Stimulated activated CD4-positive, alpha-beta T cell treated with anti-CD3 and anti-CD28 coated beads, Interleukin-15, amount 100 ng/mL, for 48 hours (primary cell): Measurements from ENCODE around the gene CHID1.
A peak's percentile ranks its signal among the peaks of the same experiment; 100 is the strongest.

Source experiments
- DNase-seq, 2 donors: peaks; one replicate each; pipeline ENCODE4 v3.0.0-alpha.2; 2020; ENCODE audit warnings: low read depth in 2 of 2

CHID1 gene

DNA sequence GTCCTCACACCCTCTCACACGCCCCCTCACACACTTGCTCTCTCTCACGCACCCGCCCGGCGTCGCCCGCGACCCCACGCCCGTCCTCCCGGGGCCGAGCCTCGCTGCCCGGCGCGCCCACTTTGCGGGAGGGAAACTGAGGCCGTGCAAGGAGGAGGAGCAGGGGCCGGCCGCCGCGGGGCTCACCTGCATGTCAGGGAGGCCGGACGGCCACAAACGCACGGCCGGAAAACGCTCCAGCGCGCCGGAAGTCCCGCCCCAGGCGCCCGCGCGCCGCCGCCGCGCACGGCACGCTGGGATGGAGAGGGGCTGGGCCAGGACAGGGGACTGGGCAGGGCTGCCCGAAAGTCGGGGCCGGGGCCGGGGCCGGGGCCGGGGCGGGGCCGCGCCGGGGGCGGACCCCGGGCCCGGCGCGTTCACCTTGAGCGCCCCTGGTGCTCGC is at the start of gene CHID1:
Gene CHID1, minus strand, starts transcription at position 222 of the 442 bp plus-strand sequence. CDS start 5,994 bp downstream, outside the sequence.
- peak; percentile 65 to 85 for DNase-seq

DNA sequence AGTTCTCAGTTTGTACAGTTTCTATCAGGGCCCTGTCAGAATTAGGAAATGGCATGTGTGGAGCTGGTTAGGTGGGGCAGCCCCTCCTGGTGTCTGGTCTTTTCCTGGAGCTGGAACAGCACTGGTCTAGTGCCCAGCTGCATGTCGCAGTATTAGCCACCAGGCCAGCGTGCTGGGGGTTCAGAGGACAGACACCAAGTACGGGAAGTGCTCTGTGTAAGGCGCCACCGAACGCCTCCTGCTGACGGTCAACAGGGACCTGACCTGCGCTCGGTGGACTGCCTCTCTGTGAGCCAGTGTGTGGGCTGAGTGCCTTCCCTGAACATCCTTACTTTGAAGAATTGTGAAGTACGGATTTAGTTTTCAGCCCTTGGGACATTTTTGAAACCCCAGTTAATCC is 49.0 kb upstream of the CHID1 start:
- DNase-seq: no peak

DNA sequence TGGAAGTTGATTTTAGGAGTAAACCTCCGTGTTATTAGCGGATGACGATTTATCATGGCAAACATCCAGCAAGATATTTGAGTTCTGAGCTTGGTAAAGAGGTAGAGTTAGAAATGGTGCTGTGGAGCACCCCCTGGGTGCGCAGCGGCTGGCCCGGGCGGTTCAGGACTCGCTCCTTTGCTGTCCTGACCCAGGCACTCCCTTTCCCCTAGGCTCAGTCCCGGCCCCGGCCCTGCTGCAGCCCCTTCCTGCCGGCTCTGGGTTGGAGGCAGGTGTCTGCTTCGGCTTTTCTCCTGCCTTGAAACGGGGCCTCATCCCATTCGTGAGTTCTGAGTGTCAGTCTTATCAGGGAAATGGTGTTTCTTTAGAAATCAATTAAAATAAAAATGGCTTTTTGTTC is 48.4 kb upstream of the CHID1 start:
- no peak for DNase-seq

DNA sequence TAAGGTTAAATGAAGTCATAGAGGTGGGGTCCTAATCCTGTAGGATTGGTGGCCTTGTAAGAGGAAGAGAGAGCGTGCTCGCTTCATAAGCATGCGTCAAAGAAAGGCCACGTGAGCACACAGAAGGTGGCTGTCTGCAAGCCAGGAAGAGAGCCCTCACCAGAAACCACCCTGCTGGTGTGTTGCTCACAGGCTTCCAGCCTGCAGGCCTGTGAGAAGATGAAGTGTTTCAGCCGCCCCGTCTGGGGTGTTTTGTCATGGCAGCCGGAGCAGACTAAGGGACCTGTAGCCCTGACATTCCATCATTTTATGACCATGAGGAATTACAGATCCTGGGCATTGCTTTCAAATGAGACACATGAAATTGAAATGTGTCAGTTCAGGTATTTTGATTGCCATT is 47.5 kb upstream of the CHID1 start:
- no peak for DNase-seq

DNA sequence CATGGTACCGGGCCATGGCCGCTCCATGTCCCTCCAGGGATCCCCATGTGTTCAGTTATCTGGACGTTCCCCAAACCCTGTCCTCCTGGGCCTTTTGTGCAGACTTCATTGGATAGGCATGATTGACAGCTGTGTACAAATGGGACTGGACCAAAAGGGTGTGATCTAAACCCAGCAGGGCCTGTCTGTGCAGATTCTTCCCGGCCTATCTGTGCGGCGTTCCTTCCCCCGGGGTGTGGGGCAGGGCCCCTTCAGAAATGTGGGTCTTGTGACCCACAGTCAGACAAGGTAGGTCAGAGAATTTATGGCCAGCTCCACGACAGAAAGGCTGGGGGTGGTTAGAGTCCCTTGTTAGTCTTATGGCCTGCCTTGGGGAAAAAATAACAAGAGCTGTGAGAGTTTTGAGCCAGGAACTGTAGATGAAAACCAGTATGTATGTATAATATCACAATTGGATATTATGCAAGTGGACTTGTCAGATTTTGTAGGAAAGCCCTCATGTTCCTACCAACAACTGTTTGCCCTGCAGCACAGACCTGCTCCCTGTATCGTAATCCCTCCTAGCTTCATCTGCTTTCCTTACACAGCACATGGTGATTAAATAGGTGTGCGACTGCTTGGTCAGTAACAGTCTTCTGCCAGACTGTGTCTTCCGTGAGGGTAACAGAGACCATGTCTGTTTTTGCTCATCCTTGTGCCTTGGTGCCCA is 46.8 kb upstream of the CHID1 start:
- DNase-seq: no peak

DNA sequence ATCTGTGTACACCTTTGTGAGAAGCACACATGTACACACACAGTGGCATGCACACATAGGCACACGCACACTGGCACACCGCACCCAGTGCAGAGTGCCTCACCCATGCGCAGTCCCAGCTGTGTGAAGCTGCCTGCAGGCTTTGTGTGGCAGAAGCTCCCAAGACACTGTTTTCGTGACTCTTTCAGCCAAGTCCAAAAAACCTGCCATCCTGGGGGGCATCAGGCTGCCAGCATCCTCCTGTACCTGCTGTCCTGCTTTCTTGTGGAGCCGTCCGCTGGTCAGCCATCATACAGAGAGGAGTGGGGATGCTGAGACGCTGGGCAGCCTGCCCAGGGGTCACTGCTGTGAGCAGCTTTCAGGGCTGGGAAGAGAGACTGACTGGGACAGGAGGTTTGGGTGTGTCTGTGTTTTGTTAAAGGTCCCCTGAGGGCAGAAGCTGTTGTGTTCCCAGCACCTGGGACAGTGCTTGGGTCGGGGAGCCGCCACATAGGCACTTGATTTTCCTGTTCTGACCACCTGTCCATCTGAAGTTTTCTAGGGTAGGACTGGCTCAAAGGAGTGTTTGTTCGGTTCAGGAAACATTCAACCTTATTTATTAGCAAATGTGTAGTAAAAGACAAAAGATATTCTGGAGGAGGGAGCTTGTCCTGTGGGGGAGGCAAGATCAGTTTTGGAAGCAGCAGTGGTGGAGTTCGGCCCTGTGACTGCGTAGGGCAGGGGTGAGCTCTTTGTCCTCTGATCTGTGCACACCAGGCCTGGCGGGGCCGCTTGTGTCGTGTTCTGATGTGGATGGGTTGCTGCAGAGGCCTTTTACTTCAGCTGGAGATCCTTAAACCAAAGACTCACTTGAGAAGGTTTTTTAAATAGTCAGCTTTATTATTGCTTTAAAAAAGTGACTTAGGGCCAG is 44.8 kb upstream of the CHID1 start:
- no peak for DNase-seq

DNA sequence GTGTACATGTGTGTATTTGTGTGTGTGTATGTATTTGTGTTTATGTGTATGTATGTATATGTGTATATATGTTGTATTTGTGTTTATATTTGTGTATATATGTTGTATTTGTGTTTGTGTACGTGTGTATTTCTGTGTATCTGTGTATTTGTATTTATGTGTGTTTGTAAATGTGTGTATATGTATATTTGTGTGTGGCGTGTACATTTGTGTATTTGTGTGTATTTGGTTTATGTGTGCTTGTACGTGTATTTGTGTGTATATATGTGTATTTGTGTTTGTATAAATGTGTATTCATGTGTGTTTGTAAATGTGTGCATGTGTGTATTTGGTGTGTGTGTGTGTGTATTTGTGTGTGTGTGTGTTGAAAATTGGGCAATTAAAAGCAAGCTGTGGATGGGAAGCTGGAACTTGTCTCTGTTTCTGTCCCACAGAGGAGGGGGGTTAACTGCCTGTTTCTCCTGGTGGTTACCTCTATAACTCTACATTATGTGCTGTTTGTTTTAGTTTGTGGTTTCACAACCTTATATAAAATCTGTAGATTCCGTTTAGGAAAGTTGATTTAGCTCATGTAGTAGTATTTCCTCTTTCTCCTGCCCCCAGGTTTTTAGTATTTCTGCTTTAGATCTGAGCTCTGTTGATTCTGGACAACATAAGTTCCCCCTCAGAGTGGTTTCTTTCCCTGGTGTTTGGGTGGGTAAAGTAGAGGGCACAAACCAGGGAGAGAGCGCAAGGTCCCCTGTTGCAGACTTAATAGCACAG is 44.0 kb upstream of the CHID1 start:
- DNase-seq: no peak

DNA sequence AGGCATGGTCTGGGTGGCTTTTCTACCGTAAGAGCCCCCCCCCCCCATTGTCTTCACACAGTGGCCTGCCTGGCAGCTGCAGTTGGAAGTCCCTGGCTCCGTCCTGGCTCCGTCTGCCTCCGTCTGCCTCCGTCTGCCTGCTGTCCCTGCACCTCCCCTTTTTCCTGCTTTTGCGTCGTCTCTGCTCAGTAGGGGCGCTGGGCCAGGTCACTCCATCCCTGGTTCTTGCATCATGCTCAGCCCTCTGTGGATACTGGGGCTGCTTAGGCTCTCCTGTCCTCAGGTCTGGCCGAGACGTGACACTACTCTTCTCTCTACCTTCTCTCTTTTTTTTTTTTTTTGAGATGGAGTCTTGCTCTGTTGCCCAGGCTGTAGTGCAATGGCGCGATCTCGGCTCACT is 42.9 kb upstream of the CHID1 start:
- no peak for DNase-seq

DNA sequence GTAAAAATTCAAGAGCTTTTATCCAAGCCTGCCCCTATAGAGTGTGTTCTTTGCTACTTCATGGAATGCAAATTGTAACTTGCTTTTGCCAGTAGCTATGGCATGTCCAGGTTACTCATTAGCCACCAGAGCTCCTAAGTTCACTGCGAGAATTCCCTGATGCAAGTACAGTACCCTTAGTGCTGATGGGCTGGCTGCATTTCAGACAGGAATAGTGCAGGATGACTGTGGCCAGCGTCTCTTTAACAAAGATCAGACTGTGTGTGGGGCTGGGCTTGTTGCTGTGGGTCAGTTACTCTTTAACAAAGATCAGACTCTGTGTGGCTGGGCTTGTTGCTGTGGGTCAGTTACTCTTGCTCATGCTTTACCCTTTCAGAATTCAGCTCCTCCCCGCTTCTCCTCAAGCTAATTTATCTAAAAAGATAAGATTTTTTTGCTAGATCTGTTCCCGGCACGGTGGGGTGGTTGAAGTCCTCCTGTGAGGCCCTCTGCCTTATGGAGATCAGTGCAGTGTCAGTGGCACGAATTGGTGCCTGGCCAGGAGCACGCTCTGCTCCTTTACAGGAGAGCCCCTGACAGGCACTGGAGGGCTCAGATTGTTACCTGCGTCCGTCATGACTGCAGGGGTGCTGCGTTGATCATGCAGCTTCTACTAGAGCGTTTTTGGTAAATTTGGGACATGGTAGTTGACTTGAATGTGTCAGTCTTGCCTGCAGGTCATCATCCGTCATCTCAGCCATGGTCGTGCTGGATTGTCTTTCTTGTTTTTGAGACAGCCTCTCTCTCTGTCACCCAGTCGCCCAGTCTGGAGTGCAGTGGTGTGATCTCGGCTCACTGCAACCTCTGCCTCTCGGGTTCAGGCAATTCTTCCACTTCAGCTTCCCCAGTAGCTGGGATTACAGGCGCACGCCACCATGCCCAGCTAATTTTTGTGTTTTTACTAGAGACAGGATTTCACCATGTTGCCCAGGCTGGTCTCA is 42.1 kb upstream of the CHID1 start:
- no peak for DNase-seq

DNA sequence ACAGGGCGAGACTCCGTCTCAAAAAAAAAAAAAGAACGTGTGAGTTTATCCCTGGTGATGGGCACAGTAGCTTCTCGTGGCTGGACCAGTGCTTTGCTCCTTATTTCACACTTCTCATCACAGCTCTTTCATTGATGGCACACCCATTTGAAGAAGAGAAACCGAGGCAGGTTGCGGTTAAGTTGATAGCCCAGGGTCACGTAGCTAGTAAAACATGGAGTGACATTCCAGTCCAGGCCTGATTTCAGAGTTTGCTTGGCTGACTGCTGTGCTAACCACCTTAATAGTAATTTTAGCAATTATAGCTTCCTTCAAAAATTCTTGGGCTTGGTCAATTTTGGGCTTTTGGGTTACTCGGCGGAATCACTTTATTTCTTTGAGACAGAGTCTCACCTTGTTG is 40.9 kb upstream of the CHID1 start:
- no peak for DNase-seq

DNA sequence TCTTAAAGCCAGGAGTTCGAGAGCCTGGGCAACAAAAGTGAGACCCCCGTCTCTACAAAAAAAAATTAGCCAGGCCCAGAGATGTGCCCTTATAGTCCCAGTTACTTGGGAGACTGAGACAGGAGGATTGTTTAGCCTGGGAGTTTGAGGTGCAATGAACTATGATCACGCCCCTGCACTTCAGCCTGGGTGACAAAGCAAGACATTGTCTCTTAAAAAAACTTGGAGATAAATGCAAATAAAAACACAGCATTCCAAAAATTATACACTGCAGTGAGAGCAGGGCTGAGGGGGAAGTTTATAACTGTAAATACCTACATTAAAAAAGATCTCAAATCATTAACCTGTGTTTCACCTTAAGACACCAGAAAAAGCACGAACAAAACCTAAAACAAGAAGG is 37.1 kb upstream of the CHID1 start:
- no peak for DNase-seq

DNA sequence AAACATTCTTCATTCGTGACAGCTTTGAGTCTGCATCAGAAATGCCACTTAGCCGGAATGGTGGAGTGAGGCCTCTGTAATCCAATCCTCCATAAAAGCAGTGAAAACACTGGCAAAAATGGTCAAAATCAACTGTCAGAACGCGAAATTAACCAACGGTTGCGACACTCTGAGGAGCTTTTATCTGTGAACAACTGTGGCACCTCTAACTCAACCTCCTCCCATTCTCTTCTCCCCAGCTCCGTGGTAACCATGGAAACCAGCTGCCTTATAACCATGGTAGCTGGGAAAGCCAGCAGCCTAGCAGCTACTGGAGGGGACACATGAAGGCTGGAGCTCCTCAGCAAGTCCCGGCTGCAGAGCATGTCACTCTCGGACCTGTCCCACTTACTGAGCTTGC is 35.4 kb upstream of the CHID1 start:
- DNase-seq: no peak

DNA sequence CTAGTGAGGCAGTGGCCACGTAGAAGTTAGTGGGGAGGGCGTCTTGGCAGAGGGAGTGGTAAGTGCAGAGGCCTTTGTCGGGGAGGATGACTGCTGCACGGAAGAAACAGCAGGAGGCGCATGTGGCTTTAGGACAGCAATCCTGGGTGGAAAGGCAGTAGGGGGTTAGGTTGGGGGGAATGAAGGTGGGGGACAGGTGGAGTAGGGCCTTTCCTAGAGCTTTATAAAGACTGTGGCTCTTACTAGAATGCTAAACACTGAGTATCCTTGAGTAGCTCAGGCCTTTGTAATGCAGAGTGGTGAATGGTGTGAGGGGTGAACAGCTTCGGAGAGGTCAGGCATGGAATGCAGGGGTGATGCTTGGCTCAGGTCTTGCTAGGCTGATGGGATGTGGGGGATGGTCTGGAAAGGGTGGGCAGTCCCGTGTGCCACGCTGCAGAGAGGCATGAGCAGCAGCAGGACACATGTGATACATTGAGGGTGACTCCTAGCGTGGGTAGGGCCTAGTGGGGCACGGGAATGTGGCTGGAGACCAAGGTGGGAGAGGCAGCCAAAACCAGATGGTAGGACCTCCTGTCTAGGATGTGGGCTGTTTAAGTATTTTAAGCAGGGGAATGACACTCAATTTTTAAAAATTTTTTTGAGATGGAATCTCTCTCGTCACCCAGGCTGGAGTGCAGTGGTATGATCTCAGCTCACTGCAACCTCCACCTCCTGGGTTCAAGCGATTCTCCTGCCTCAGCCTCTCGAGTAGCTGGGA is 34.3 kb upstream of the CHID1 start:
- DNase-seq: no peak

DNA sequence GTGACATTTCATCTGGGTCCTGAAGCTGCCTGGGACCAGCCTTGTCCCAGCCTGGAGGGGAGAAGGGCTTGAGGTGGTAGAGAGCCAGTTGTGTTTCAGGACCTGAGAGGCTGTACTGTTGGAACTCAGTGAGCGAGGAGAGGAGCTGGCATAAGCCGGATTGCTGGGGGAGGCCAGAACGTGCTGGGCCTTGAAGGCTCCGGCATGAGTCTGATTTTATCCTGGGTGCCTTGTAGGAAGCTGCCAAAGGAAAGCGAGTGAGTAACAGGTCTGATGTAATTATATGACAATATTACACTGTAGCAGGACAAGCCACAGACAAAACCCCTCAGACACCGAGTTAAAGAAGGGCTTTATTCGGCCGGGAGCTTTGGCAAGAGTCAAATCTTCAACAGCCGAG is 32.2 kb upstream of the CHID1 start:
- DNase-seq: no peak

DNA sequence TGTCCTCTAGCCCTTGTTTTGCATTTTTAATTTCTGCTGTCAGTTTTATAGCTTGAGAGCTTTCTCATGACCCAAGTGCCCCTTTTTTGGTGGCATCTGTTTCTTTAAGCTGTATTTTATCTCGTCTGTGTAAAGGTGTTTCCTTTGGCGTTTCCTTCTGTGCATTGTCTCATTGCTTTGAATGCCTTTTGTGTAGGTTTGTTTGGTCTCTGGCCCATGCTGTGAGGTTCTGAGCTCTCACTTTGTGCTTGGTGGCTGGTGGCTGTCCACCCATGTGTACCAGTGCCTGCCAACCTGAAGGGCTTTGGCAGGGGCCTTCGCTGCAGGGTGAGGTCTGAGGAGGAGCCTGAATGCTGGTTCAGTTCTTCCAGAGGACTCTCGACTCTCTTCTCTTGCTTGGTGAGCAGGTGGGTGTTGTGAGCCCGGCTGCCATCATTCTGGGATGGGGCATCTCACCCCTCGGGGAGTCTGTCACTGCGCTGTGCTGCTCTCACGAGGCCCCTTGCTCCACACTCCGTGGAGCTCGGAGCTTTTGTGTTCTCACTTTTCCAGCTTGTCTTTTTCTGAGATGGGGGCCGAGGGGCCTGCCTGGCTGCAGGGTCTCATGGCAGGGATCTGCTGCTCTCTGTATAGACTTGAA is 30.0 kb upstream of the CHID1 start:
- no peak for DNase-seq

DNA sequence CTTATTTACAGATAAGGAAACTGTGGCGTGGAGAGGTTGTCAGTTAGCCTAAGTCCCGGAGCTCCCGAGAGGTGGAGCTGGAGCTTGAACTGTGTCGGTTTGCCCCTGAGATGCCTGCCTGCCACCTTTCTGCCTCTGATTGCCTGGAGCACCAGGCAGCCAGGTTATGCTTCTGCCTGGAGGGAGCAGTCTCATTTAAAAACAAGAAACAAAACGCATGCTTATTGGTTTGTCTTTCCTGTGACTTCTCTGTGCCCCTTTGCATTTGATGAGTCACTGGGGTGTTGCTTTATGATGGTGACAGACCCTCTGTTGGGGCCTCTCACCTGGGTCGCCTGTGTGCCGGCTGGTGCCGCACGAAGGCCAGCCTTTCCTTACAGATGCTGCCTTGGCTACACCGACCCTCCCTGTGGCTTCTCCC is 27.2 kb upstream of the CHID1 start:
- DNase-seq: no peak

DNA sequence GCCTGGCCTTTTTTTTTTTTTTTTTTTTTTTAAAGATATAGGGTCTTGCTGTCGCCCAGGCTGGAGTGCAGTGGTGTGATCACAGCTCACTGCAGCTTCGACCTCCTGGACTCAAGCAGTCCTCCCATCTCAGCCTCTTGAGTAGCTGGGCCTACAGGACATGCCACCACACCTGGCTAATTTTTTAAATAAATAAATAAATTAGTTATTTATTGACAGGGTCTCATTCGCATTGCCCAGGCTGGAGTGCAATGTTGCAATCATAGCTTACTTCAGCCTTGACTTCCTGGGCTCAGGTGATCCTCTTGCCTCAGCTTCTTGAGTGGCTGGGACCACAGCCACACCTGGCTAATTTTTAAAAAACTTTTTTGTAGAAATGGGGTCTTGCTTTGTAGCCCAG is 25.6 kb upstream of the CHID1 start:
- DNase-seq: no peak

DNA sequence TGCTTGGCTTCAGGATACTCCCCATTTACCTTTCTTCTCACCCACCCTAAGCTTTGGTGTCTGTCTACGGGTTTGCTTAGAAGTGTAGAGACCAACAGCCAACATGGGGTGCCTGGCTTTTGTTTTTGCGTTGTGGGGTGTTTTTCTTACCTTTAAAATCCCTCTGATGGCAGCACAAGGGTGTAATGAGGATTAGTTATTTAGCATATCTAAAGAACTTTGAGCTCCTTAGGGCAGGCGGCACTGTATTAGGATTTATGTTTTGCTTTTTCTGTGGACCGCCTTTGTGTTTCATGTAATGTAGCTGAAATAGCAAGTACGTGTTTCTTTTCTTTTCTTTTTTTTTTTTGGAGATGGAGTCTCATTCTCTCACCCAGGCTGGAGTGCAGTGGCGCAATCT is 23.9 kb upstream of the CHID1 start:
- DNase-seq: no peak

DNA sequence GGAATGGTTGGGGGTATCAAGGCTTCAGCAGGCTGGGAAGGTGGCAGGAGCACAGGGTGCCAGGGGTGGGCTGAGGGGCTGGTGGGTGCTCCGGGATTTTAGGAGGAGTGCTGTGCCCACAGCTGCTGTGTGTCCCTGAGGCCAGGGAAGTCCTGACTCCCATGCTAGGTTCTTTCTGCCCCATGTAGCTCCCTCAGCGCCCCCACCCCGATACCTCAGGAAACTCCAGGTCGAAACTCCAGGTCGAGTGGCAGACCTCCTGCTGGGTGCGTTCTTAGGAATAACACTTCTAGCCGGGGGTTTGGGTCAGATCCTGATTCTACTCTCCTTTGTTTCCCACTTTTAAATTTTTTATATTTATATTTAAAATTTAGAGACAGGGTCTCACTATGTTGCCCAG is 23.3 kb upstream of the CHID1 start:
- no peak for DNase-seq
